GM23338 (cell line): Measurements from ENCODE around the gene KLHL17. TPM values are rescaled to one million over a fixed set of nuclear protein-coding genes. Genes with fewer than 3 reads are reported as not detected.
A peak's percentile ranks its signal among the peaks of the same experiment; 100 is the strongest.

ENCODE experiments used
- ATAC-seq: fragments of 200-7000 bp; cut with Tn5 transposase; 3 replicates; pipeline ENCODE4 v1.9.1; 2020
- DNase-seq: peaks from one replicate; pipeline ENCODE4 v3.0.0-alpha.2; 2015; ENCODE audit warnings: low spot score
- H2AFZ ChIP-seq: fragments of 200-600 bp; sonication (generic); 2 replicates; pipeline ENCODE4 v1.8.0; 2016; ENCODE audit warnings: antibody characterized with exemption, mild to moderate bottlenecking, moderate library complexity
- H3F3A ChIP-seq: fragments of 200-600 bp; sonication (generic); replicated peaks from 2 replicates; pipeline ENCODE4 v1.8.0; 2017; ENCODE audit warnings: antibody characterized with exemption, mixed run types, low read depth
- H3K27ac ChIP-seq: fragments of 200-600 bp; sonication (generic); 2 replicates; pipeline ENCODE4 v1.6.1; 2016; ENCODE audit warnings: low read depth
- H3K27me3 ChIP-seq: fragments of 200-600 bp; sonication (generic); 2 replicates; pipeline ENCODE4 v1.8.0; 2016; ENCODE audit warnings: mild to moderate bottlenecking, mixed run types, moderate library complexity; ENCODE audit not compliant: insufficient read depth
- H3K36me3 ChIP-seq: fragments of 200-600 bp; sonication (generic); 2 replicates; pipeline ENCODE4 v1.8.0; 2016; ENCODE audit warnings: mild to moderate bottlenecking; ENCODE audit not compliant: insufficient read depth
- H3K4me1 ChIP-seq: fragments of 200-600 bp; sonication (generic); 2 replicates; pipeline ENCODE4 v1.8.0; 2016; ENCODE audit warnings: mild to moderate bottlenecking, moderate library complexity; ENCODE audit not compliant: insufficient read depth
- H3K4me2 ChIP-seq: fragments of 200-600 bp; sonication (generic); 2 replicates; pipeline ENCODE4 v1.7.1; 2017; ENCODE audit warnings: mixed run types
- H3K4me3 ChIP-seq: fragments of 200-600 bp; sonication (generic); 2 replicates; pipeline ENCODE4 v1.6.1; 2016; ENCODE audit warnings: mixed run types
- H3K79me2 ChIP-seq: fragments of 200-600 bp; sonication (generic); replicated peaks from 2 replicates; pipeline ENCODE4 v1.8.0; 2017; ENCODE audit warnings: mild to moderate bottlenecking; ENCODE audit not compliant: insufficient read depth
- H3K9me2 ChIP-seq: fragments of 200-600 bp; sonication (generic); 2 replicates; pipeline ENCODE4 v1.8.0; 2017; ENCODE audit not compliant: insufficient read depth
- H4K20me1 ChIP-seq: fragments of 200-600 bp; sonication (generic); replicated peaks from 2 replicates; pipeline ENCODE4 v1.8.0; 2017; ENCODE audit warnings: mild to moderate bottlenecking; ENCODE audit not compliant: insufficient read depth
- H3K27ac Mint-ChIP-seq: 2 replicates; pipeline ENCODE4 v1.8.0; 2020; ENCODE audit warnings: inconsistent platforms, mild to moderate bottlenecking, moderate library complexity, mixed read lengths
- H3K27me3 Mint-ChIP-seq: 3 replicates; pipeline ENCODE4 v1.8.0; 2022; ENCODE audit warnings: low read depth, mild to moderate bottlenecking, moderate library complexity, mixed read lengths, inconsistent platforms; ENCODE audit not compliant: insufficient read depth, poor library complexity
- H3K36me3 Mint-ChIP-seq: 3 replicates; pipeline ENCODE4 v1.8.0; 2021; ENCODE audit warnings: low read depth, mild to moderate bottlenecking, inconsistent platforms, moderate library complexity, mixed read lengths
- H3K4me1 Mint-ChIP-seq: 3 replicates; pipeline ENCODE4 v1.8.0; 2020; ENCODE audit warnings: mild to moderate bottlenecking, inconsistent platforms, mixed read lengths
- H3K4me3 Mint-ChIP-seq: 3 replicates; pipeline ENCODE4 v1.8.0; 2021; ENCODE audit warnings: moderate library complexity, mild to moderate bottlenecking, inconsistent platforms, mixed read lengths
- H3K9me3 Mint-ChIP-seq: 3 replicates; pipeline ENCODE4 v1.8.0; 2020; ENCODE audit warnings: moderate library complexity, mild to moderate bottlenecking, inconsistent platforms, mixed read lengths
- CREB1 ChIP-seq: fragments of 250-450 bp; sonication (Bioruptor Pico); IDR thresholded peaks from 2 replicates; pipeline ENCODE4 v1.5.0; 2020; ENCODE audit warnings: low read depth, mild to moderate bottlenecking, moderate library complexity
- CTCF ChIP-seq, 2 experiments: fragments of 200-600 bp in 1 of 2; sonication (generic) in 1 of 2; conservative IDR thresholded peaks; 2 replicates each; pipeline versions ENCODE4 v1.5.1 to v1.6.1; 2016 to 2017; ENCODE audit warnings: antibody characterized with exemption in 2 of 2, low read depth in 2 of 2, mild to moderate bottlenecking in 2 of 2, moderate library complexity in 1 of 2
- ETS1 ChIP-seq: IDR thresholded peaks from 2 replicates; pipeline ENCODE4 v1.6.1; 2016; ENCODE audit warnings: antibody characterized with exemption
- EZH2 ChIP-seq: fragments of 200-600 bp; sonication (generic); IDR thresholded peaks from one replicate; pipeline ENCODE4 v1.8.0; 2017; ENCODE audit warnings: antibody characterized with exemption, mild to moderate bottlenecking, low read depth; ENCODE audit not compliant: unreplicated experiment
- EZH2phosphoT487 ChIP-seq: fragments of 200-600 bp; sonication (generic); IDR thresholded peaks from one replicate; pipeline ENCODE4 v1.8.1; 2018; ENCODE audit warnings: antibody characterized with exemption; ENCODE audit not compliant: unreplicated experiment
- JUNB ChIP-seq: IDR thresholded peaks from one replicate; pipeline ENCODE4 v1.6.1; 2016; ENCODE audit warnings: antibody characterized with exemption; ENCODE audit not compliant: unreplicated experiment
- NANOG ChIP-seq: IDR thresholded peaks from 2 replicates; pipeline ENCODE4 v1.6.1; 2016; ENCODE audit warnings: antibody characterized with exemption, borderline replicate concordance
- POLR2AphosphoS5 ChIP-seq: IDR thresholded peaks from 2 replicates; pipeline ENCODE4 v1.6.1; 2016; ENCODE audit warnings: antibody characterized with exemption, low read depth
- REST ChIP-seq: IDR thresholded peaks from one replicate; pipeline ENCODE4 v1.6.1; 2018; ENCODE audit warnings: antibody characterized with exemption; ENCODE audit not compliant: unreplicated experiment
- STAT1 ChIP-seq: IDR thresholded peaks from one replicate; pipeline ENCODE4 v1.6.1; 2016; ENCODE audit warnings: antibody characterized with exemption; ENCODE audit not compliant: unreplicated experiment
- ZNF114 ChIP-seq: fragments of 250-450 bp; sonication (Bioruptor Pico); IDR thresholded peaks from 2 replicates; pipeline ENCODE4 v1.5.0; 2020; ENCODE audit warnings: mild to moderate bottlenecking, moderate library complexity
- ZNF331 ChIP-seq: fragments of 250-450 bp; sonication (Bioruptor Pico); IDR thresholded peaks from 2 replicates; pipeline ENCODE4 v1.5.0; 2020; ENCODE audit warnings: low read depth, mild to moderate bottlenecking, moderate library complexity
- ZNF462 ChIP-seq: fragments of 250-450 bp; sonication (Bioruptor Pico); IDR thresholded peaks from 2 replicates; pipeline ENCODE4 v1.5.0; 2020; ENCODE audit warnings: mild to moderate bottlenecking, moderate library complexity
- polyA plus RNA-seq: library from polyadenylated mRNA; unstranded; fragments of >200 nt; fragmentation: Nextera tagmentation; extraction: Ambion mirVana; gene quantifications from 2 replicates; pipeline ENCODE4 v1.2.1, GENCODE V29; 2016
- total RNA-seq: library from RNA; depleted of rRNA; stranded (reverse); fragments of >200 nt; shearing (Covaris generic); gene quantifications from 2 replicates; pipeline ENCODE4 v1.2.3, GENCODE V29; 2014

KLHL17 gene
- total and polyA plus RNA-seq, 2 experiments from 2014 or later = 16.5 to 37.1 TPM

- H3K27me3 Mint-ChIP-seq = peaks cover 51% of the 10 kb centered on the region
- H3K4me2 ChIP-seq = peak overlapping the region; percentile 79
- TF ChIP-seq ETS1 (no peak), CTCF (conservative IDR thresholded peaks at IDR 0.05; ENCODE audit: low read depth in 2 of 2) (no peak), JUNB (no peak), EZH2phosphoT487 (no peak), NANOG (no peak), STAT1 (no peak), EZH2 (no peak), ZNF462 (no peak), ZNF331 (CRISPR knock-in tag) (no peak), REST (no peak), ZNF114 (no peak), CREB1 (no peak), POLR2AphosphoS5 (no peak)
- H3K27ac Mint-ChIP-seq = no peak overlapping the region
- DNase-seq (peak; percentile 70), ATAC-seq (peak; percentile 33)
- peaks cover 5% of the 10 kb centered on the region; the same call in 1 of the 2 replicates for H3K4me1 ChIP-seq
- no peak overlapping the region for H3K4me3 Mint-ChIP-seq
- H3K27me3 ChIP-seq = peaks cover 68% of the 10 kb centered on the region
- 0 out of 2 replicates have a peak, but pooled peaks cover 3% of the 10 kb centered on the region for H3F3A ChIP-seq
- H3K4me3 ChIP-seq = peak overlapping the region; percentile 55
- H3K79me2 ChIP-seq = no peaks in the 10 kb centered on the region
- no peaks in the 10 kb centered on the region for H3K9me2 ChIP-seq
- peaks cover 11% of the 10 kb centered on the region; the same call in 2 of the 3 replicates for H3K4me1 Mint-ChIP-seq
- H3K9me3 Mint-ChIP-seq = peaks cover 3% of the 10 kb centered on the region; the same call in 1 of the 3 replicates
- peaks cover 17% of the 10 kb centered on the region; the same call in 2 of the 3 replicates for H3K36me3 Mint-ChIP-seq
- no peak overlapping the region for H2AFZ ChIP-seq
- no peak overlapping the region for H3K27ac ChIP-seq
- no peaks in the 10 kb centered on the region; the same call in 1 of the 2 replicates for H4K20me1 ChIP-seq
- peaks cover 6% of the 10 kb centered on the region; the same call in 1 of the 2 replicates for H3K36me3 ChIP-seq
Observed at GRCh38 chr1:942411-942821, 18.0 kb upstream of the KLHL17 start.
